22Rv1 (cell line): ENCODE results near the gene TCF12.

Source experiments
- CTCF ChIP-seq: fragments of 450-650 bp; IDR thresholded peaks from 2 replicates; pipeline ENCODE4 v1.5.1; 2017; ENCODE audit warnings: mild to moderate bottlenecking
- ZFX ChIP-seq: fragments of 450-650 bp; IDR thresholded peaks from 2 replicates; pipeline ENCODE4 v1.6.1; 2017; ENCODE audit warnings: antibody characterized with exemption, borderline replicate concordance

DNA sequence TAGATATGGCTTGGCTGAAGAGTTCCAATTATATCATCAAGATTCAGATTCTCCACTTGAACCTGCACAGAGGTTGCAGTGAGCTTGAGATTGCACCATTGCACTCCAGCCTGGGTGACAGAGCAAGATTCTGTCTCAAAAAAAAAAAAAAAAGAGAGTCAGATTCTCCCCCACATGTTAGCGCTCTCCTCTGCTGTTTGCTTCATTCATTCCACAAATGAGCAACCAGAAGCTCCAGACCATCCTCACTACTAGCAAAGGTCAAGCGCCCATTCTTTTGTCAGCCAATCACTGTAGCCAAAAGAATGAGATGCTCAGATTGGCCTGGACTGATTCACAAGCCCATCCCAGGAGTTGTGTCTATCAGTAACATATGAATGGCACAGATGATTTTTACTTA, 28.4 kb upstream of the TCF12 start:
- no peak for TF ChIP-seq CTCF
- TF ChIP-seq ZFX, result no peak
